Breast epithelium (tissue), 3 donors: Measurements from ENCODE around the gene SUV39H1.

Experiments used
- CTCF ChIP-seq, 3 donors: fragments of 450-650 bp; IDR thresholded peaks; one replicate each; pipeline ENCODE4 v1.5.1; 2016 to 2017; ENCODE audit warnings: antibody characterized with exemption in 3 of 3, mild to moderate bottlenecking in 3 of 3, moderate library complexity in 3 of 3
- POLR2A ChIP-seq: fragments of 450-650 bp; IDR thresholded peaks from one replicate; pipeline ENCODE4 v1.6.1; 2016; ENCODE audit warnings: antibody characterized with exemption, mild to moderate bottlenecking, moderate library complexity
- POLR2AphosphoS5 ChIP-seq, 3 donors: sonication (generic); formaldehyde crosslinking; IDR thresholded peaks; one replicate each; pipeline ENCODE4 v1.6.1; 2017; ENCODE audit warnings: antibody characterized with exemption in 3 of 3

- no peak for TF ChIP-seq CTCF (IDR thresholded peaks at IDR 0.05)
- TF ChIP-seq POLR2A, result no peak
- no peak for TF ChIP-seq POLR2AphosphoS5 (IDR thresholded peaks at IDR 0.05)
These were observed 6.2 kb downstream of the SUV39H1 start for GRCh38 chrX:48702716-48703115.
